Psoas muscle (tissue), 8 donors: ENCODE data around the gene TCP11L2. TPM values are rescaled to one million over a fixed set of nuclear protein-coding genes. Genes with fewer than 3 reads are reported as not detected.

Experiments used
- ATAC-seq, 4 donors: fragments of 200-7000 bp; cut with Tn5 transposase; one replicate each; pipeline ENCODE4 v1.9.1; 2020; ENCODE audit warnings: moderate library complexity in 3 of 4, mild to moderate bottlenecking in 2 of 4
- DNase-seq, 2 donors: peaks; one replicate each; pipeline ENCODE4 v3.0.0-alpha.2; 2020
- H3K27ac ChIP-seq: fragments of 200-600 bp; one replicate; pipeline ENCODE4 v1.8.0; 2022
- H3K27me3 ChIP-seq, 3 donors: fragments of 200-600 bp in 1 of 3; one replicate each; pipeline versions ENCODE4 v1.6.1 to v1.8.0; 2013 to 2022; ENCODE audit warnings: low read length in 2 of 3, mild to moderate bottlenecking in 2 of 3, moderate library complexity in 1 of 3; ENCODE audit not compliant: insufficient read depth in 3 of 3
- H3K36me3 ChIP-seq, 2 donors: fragments of 200-600 bp in 1 of 2; one replicate each; pipeline versions ENCODE4 v1.6.1 to v1.8.0; 2013 to 2022; ENCODE audit warnings: low read depth in 1 of 2, mild to moderate bottlenecking in 1 of 2, moderate library complexity in 1 of 2; ENCODE audit not compliant: insufficient read depth in 1 of 2
- H3K4me1 ChIP-seq: fragments of 200-600 bp; one replicate; pipeline ENCODE4 v1.8.0; 2022
- H3K4me3 ChIP-seq: fragments of 200-600 bp; one replicate; pipeline ENCODE4 v1.8.0; 2022; ENCODE audit warnings: mild to moderate bottlenecking
- H3K9me3 ChIP-seq: fragments of 200-600 bp; one replicate; pipeline ENCODE4 v1.8.0; 2022
- CTCF ChIP-seq: fragments of 200-600 bp; IDR thresholded peaks from one replicate; pipeline ENCODE4 v1.8.0; 2022; ENCODE audit warnings: antibody characterized with exemption
- WGBS, 3 donors: extraction: QIAGEN DNeasy Blood & Tissue Kit; methylation state at CpG; one replicate each; pipeline versions ENCODE4 v1.1.6 to v1.1.7; 2013; 5-methylcytosine and 5-hydroxymethylcytosine counted together
- intact Hi-C, 2 donors: fragments of 100-400 bp; cut with DNase I; formaldehyde crosslinking; loops; one replicate each; pipeline versions ENCODE4 v1.11.0 to v1.14.2; 2022
- polyA plus RNA-seq, 3 donors: library from polyadenylated mRNA; stranded (reverse); fragments of 200-250 nt; gene quantifications; one replicate each; pipeline ENCODE4 v1.2.3, GENCODE V29; 2013
- total RNA-seq, 4 donors: library from RNA; stranded (reverse); fragmentation: NEBNext Ultra II Directional in 2 of 4; extraction: Animal tissue kit (Norgen Biotek cat#: 25700) in 2 of 4; gene quantifications; one replicate each; pipeline versions ENCODE4 v1.2.1 to v1.2.4, GENCODE V29; 2021 to 2023
- donor health status: healthy with polysubstance abuse.
- donor health status: DM: no; HTN: no; CAD: no; lungs with moderate emphysema.
- donor health status: Bipolar disorder and iron deficiency.
- donor health status: healthy.
- donor health status: DM: yes; HTN: yes; CAD: no.
- donor health status: DM: no; HTN: no; CAD: no.
- donor health status: DM: no; HTN: no; CAD: no.
- donor health status: DM: yes; HTN: yes; CAD: no.

Gene TCP11L2
- total and polyA plus RNA-seq, 7 donors, result 3.9 to 63.1 (median 26.7) TPM

- Histone ChIP-seq H3K4me1 (peaks cover 7% of the 10 kb centered on the region), H3K27ac (no peak overlapping the region), H3K4me3 (no peak overlapping the region), H3K27me3 (no peaks in the 10 kb centered on the region), H3K9me3 (no peaks in the 10 kb centered on the region), H3K36me3 (no peaks in the 10 kb centered on the region)
- ATAC-seq (no peak), DNase-seq (no peak)
- no peak for TF ChIP-seq CTCF
- WGBS, 3 donors, result 94% methylated on average over 7 of the region's 7 CpGs
- intact Hi-C loops, result no loop called here
Measured at GRCh38 chr12:106269150-106269771, 33.3 kb upstream of the TCP11L2 start.

- WGBS, 3 donors, result 83 to 90% (median 89%) methylated on average over 3 to 5 of the region's 5 CpGs
- Histone ChIP-seq H3K27ac (no peak overlapping the region), H3K9me3 (no peaks in the 10 kb centered on the region)
Measured at GRCh38 chr12:106271575-106272505, 30.7 kb upstream of the TCP11L2 start.

GRCh38 chr12:106273491-106273890 is 29.0 kb upstream of the TCP11L2 start:
- no peak overlapping the region for H3K4me3 ChIP-seq
- TF ChIP-seq CTCF, result no peak
- 96 to 99% (median 98%) methylated on average over 6 of the region's 6 CpGs for WGBS, 3 donors
- H3K27me3 ChIP-seq, result no peaks in the 10 kb centered on the region
- H3K9me3 ChIP-seq, result no peaks in the 10 kb centered on the region
- ATAC-seq (no peak), DNase-seq (no peak)
- intact Hi-C loops, result no loop called here
- no peak overlapping the region for H3K27ac ChIP-seq
- H3K4me1 ChIP-seq, result peaks cover 7% of the 10 kb centered on the region
- no peaks in the 10 kb centered on the region for H3K36me3 ChIP-seq

More at GRCh38 chr12:106271575-106272505, 30.7 kb upstream of the TCP11L2 start:
- no peaks in the 10 kb centered on the region for H3K36me3 ChIP-seq
- no peak for ATAC-seq
- H3K4me3 ChIP-seq, result no peak overlapping the region
- H3K4me1 ChIP-seq, result peaks cover 7% of the 10 kb centered on the region
- TF ChIP-seq CTCF, result no peak
- intact Hi-C loops, result no loop called here
- no peak for DNase-seq
- H3K27me3 ChIP-seq, result no peaks in the 10 kb centered on the region

GRCh38 chr12:106274012-106274411 is 28.5 kb upstream of the TCP11L2 start:
- H3K36me3 ChIP-seq, result no peaks in the 10 kb centered on the region
- H3K9me3 ChIP-seq, result no peaks in the 10 kb centered on the region
- intact Hi-C loops, result no loop called here
- no peaks in the 10 kb centered on the region for H3K27me3 ChIP-seq
- DNase-seq (no peak), ATAC-seq (no peak)
- no peak overlapping the region for H3K27ac ChIP-seq
- WGBS, 3 donors, result 75 to 91% (median 83%) methylated on average over 6 of the region's 6 CpGs
- H3K4me1 ChIP-seq, result peaks cover 7% of the 10 kb centered on the region
- H3K4me3 ChIP-seq, result no peak overlapping the region
- no peak for TF ChIP-seq CTCF
